ENCODE measurements around the gene ASIP.

GRCh38 chr20:34260208-34260942, 19.2 kb downstream of the ASIP start:
- TF ChIP-seq POLR2AphosphoS5 (IDR thresholded peaks at IDR 0.05; ENCODE audit: low read depth, low read length) = no peak
- no peak for TF ChIP-seq POLR2A (IDR thresholded peaks at IDR 0.05; ENCODE audit: low read depth, low read length)
- no peak for TF ChIP-seq PAX5 (IDR thresholded peaks at IDR 0.05; ENCODE audit: insufficient read depth, low read length, severe bottlenecking)

Measured in GM12891 (cell line).